DOHH2 (cell line): ENCODE data around the gene SNRPB2.

Source experiments
- H3F3A ChIP-seq: fragments of 200-600 bp; sonication (generic), shearing (Covaris generic); 2 replicates; pipeline ENCODE4 v1.6.0; 2016; ENCODE audit warnings: antibody characterized with exemption, mild to moderate bottlenecking; ENCODE audit not compliant: control insufficient read depth, insufficient read depth
- H3K27ac ChIP-seq: fragments of 200-600 bp; sonication (generic); 2 replicates; pipeline ENCODE4 v1.5.1; 2014; ENCODE audit warnings: low read depth, mild to moderate bottlenecking, low read length, moderate library complexity
- H3K27me3 ChIP-seq: fragments of 200-600 bp; sonication (generic); 2 replicates; pipeline ENCODE4 v1.6.1; 2014; ENCODE audit warnings: mild to moderate bottlenecking, low read length, mixed read lengths; ENCODE audit not compliant: control insufficient read depth
- H3K36me3 ChIP-seq: fragments of 200-600 bp; sonication (generic); 2 replicates; pipeline ENCODE4 v1.6.1; 2014; ENCODE audit warnings: mild to moderate bottlenecking, low read length, moderate library complexity, mixed read lengths; ENCODE audit not compliant: control insufficient read depth
- H3K4me1 ChIP-seq: fragments of 200-600 bp; sonication (generic); 2 replicates; pipeline ENCODE4 v1.6.1; 2014; ENCODE audit warnings: mild to moderate bottlenecking, low read length, mixed read lengths; ENCODE audit not compliant: control insufficient read depth
- H3K4me2 ChIP-seq: fragments of 200-600 bp; sonication (generic); 2 replicates; pipeline ENCODE4 v1.6.0; 2014; ENCODE audit warnings: mild to moderate bottlenecking, low read length, moderate library complexity
- H3K4me3 ChIP-seq: fragments of 200-600 bp; sonication (generic); 2 replicates; pipeline ENCODE4 v1.5.1; 2014; ENCODE audit warnings: mild to moderate bottlenecking, low read length, mixed read lengths
- H3K79me2 ChIP-seq: fragments of 200-600 bp; sonication (generic); 2 replicates; pipeline ENCODE4 v1.6.1; 2014; ENCODE audit warnings: mild to moderate bottlenecking, low read length, mixed read lengths; ENCODE audit not compliant: control insufficient read depth
- H3K9me2 ChIP-seq: fragments of 200-600 bp; sonication (generic); replicated peaks from 2 replicates; pipeline ENCODE4 v1.6.1; 2014; ENCODE audit warnings: mild to moderate bottlenecking, low read length, mixed read lengths; ENCODE audit not compliant: control insufficient read depth
- H3K9me3 ChIP-seq: fragments of 200-600 bp; sonication (generic); 2 replicates; pipeline ENCODE4 v1.6.1; 2014; ENCODE audit warnings: antibody characterized with exemption, low read length, mixed read lengths; ENCODE audit not compliant: control insufficient read depth, insufficient read depth
- H4K20me1 ChIP-seq: fragments of 200-600 bp; sonication (generic); 2 replicates; pipeline ENCODE4 v1.6.0; 2014; ENCODE audit warnings: low read depth, mild to moderate bottlenecking, antibody characterized with exemption, low read length, moderate library complexity; ENCODE audit not compliant: control insufficient read depth, insufficient read depth
- EZH2phosphoT487 ChIP-seq: fragments of 200-600 bp; sonication (generic); IDR thresholded peaks from 2 replicates; pipeline ENCODE4 v1.6.1; 2017; ENCODE audit warnings: borderline replicate concordance, mild to moderate bottlenecking, antibody characterized with exemption, low read length, moderate library complexity, mixed read lengths
- TF ChIP-seq, protein P1 (sequence below): fragments of 200-600 bp; sonication (generic); IDR thresholded peaks from one replicate; pipeline ENCODE4 v1.5.1; 2014; ENCODE audit warnings: antibody characterized with exemption, mild to moderate bottlenecking, low read depth, low read length; ENCODE audit not compliant: poor library complexity, severe bottlenecking

SNRPB2 gene

DNA sequence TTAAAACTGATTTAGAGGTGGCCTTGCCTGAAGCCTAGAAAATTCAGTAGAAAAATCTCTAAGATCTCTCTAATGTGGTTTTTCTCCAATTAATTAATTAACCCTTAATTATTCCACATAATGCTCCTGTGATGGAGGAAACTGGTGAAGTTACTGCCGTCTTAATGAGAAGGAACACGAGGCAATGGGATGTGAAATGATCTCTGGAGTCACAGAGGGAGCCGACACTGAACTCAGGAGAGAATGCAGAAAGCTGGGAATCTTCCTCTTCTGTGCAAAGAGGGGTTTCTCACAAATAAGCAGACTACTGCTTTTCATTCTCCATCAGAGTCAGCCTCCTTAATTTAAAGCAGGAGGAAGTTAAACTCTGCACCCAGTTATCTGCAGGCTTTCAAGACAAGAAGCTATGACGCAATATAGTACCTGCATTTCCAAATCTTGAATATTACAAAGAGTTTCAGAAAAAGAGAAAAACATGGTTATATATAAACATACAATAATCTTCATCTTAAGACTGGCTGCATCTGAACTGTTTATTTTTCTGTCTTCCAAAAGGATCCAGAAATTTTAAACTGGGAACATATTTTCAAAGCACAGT, 18.1 kb upstream of the SNRPB2 start:
- H3K4me3 ChIP-seq: no peak overlapping the region
- no peaks in the 10 kb centered on the region for H4K20me1 ChIP-seq
- H3K4me1 ChIP-seq: peaks cover 23% of the 10 kb centered on the region
- H3K79me2 ChIP-seq: no peaks in the 10 kb centered on the region
- H3K27me3 ChIP-seq: peaks cover 10% of the 10 kb centered on the region
- no peak overlapping the region for H3K4me2 ChIP-seq
- H3K27ac ChIP-seq: no peak overlapping the region
- TF ChIP-seq EZH2phosphoT487: no peak
- TF ChIP-seq, protein P1, sequence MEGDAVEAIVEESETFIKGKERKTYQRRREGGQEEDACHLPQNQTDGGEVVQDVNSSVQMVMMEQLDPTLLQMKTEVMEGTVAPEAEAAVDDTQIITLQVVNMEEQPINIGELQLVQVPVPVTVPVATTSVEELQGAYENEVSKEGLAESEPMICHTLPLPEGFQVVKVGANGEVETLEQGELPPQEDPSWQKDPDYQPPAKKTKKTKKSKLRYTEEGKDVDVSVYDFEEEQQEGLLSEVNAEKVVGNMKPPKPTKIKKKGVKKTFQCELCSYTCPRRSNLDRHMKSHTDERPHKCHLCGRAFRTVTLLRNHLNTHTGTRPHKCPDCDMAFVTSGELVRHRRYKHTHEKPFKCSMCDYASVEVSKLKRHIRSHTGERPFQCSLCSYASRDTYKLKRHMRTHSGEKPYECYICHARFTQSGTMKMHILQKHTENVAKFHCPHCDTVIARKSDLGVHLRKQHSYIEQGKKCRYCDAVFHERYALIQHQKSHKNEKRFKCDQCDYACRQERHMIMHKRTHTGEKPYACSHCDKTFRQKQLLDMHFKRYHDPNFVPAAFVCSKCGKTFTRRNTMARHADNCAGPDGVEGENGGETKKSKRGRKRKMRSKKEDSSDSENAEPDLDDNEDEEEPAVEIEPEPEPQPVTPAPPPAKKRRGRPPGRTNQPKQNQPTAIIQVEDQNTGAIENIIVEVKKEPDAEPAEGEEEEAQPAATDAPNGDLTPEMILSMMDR: no peak
- H3F3A ChIP-seq: no peaks in the 10 kb centered on the region
- H3K9me3 ChIP-seq: no peaks in the 10 kb centered on the region
- H3K9me2 ChIP-seq: no peaks in the 10 kb centered on the region
- H3K36me3 ChIP-seq: no peaks in the 10 kb centered on the region

DNA sequence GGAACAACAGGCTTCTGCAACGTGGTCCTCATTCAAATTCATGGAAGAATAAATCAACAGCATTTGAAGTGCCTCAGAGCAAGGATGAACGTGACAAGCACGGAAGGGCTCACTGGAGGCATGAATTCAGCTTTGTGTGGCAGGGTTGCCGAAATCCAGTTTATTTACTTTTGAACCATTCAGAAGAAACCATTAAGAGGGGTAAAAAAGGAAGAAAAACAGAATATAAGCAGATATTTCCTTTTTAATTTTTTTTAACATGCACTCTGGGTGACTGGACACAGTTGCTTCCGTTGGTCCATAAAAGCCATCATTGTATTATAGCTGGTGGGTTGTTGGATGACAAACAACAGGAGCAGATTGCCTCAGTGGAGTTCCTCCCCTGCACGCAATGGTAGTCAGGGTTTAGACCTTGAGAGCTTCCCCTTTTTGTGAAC, 17.3 kb upstream of the SNRPB2 start:
- TF ChIP-seq, protein P1: no peak
- no peak for TF ChIP-seq EZH2phosphoT487

DNA sequence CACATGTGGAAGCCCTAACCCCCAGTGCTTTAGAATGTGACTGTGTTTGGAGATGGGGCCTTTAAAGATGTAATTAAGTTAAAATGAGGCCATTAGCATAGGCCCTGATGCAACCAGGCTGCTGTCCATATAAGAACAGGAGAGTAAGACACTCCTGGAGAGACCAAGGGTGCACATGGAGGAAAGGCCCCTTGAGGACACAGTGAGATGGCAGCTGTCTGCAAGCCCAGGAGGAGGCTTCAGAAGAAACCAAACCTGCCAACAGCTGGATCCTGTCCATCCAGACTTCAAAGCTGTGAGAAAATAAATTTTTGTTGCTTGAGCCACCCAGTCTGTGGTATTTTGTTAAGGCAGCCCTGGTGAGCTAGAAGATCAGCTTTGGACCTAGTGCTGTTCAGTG, 16.8 kb upstream of the SNRPB2 start:
- peaks cover 23% of the 10 kb centered on the region for H3K4me1 ChIP-seq
- no peaks in the 10 kb centered on the region for H3F3A ChIP-seq
- no peaks in the 10 kb centered on the region for H3K9me3 ChIP-seq
- no peaks in the 10 kb centered on the region for H3K36me3 ChIP-seq
- H3K79me2 ChIP-seq: no peaks in the 10 kb centered on the region
- H3K4me2 ChIP-seq: no peak overlapping the region
- H4K20me1 ChIP-seq: no peaks in the 10 kb centered on the region
- peaks cover 10% of the 10 kb centered on the region for H3K27me3 ChIP-seq
- H3K27ac ChIP-seq: no peak overlapping the region
- no peak overlapping the region for H3K4me3 ChIP-seq
- no peak for TF ChIP-seq EZH2phosphoT487
- TF ChIP-seq, protein P1: no peak
- H3K9me2 ChIP-seq: no peaks in the 10 kb centered on the region

More for the DNA sequence above, 17.3 kb upstream of the SNRPB2 start:
- Histone ChIP-seq H3K4me1 (peaks cover 23% of the 10 kb centered on the region), H3K9me2 (no peaks in the 10 kb centered on the region), H3F3A (no peaks in the 10 kb centered on the region), H3K79me2 (no peaks in the 10 kb centered on the region), H3K4me2 (no peak overlapping the region), H3K27me3 (peaks cover 10% of the 10 kb centered on the region), H3K4me3 (no peak overlapping the region), H3K36me3 (no peaks in the 10 kb centered on the region), H4K20me1 (no peaks in the 10 kb centered on the region), H3K27ac (no peak overlapping the region), H3K9me3 (no peaks in the 10 kb centered on the region)
